OCI-LY1 (cell line): ENCODE results near the gene ANKFN1.

Source experiments
- H2AFZ ChIP-seq: fragments of 200-600 bp; sonication (generic), shearing (Covaris generic); 2 replicates; pipeline ENCODE4 v1.6.0; 2014; ENCODE audit warnings: antibody characterized with exemption, mild to moderate bottlenecking, low read length
- H3F3A ChIP-seq: fragments of 200-600 bp; sonication (generic), shearing (Covaris generic); 2 replicates; pipeline ENCODE4 v1.6.0; 2014; ENCODE audit warnings: mild to moderate bottlenecking, antibody characterized with exemption, low read length, moderate library complexity; ENCODE audit not compliant: insufficient read depth
- H3K27ac ChIP-seq: fragments of 200-600 bp; sonication (generic); 2 replicates; pipeline ENCODE4 v1.5.1; 2014; ENCODE audit warnings: low read length, mixed run types, mild to moderate bottlenecking, low read depth; ENCODE audit not compliant: poor library complexity, severe bottlenecking
- H3K27me3 ChIP-seq: fragments of 200-600 bp; sonication (generic); 2 replicates; pipeline ENCODE4 v1.6.0; 2014; ENCODE audit warnings: antibody characterized with exemption, mild to moderate bottlenecking, low read length, moderate library complexity; ENCODE audit not compliant: insufficient read depth
- H3K36me3 ChIP-seq: fragments of 200-600 bp; sonication (generic); 2 replicates; pipeline ENCODE4 v1.6.1; 2014; ENCODE audit warnings: mild to moderate bottlenecking, antibody characterized with exemption, low read length, moderate library complexity, mixed read lengths; ENCODE audit not compliant: insufficient read depth
- H3K4me1 ChIP-seq: fragments of 200-600 bp; sonication (generic); 2 replicates; pipeline ENCODE4 v1.5.1; 2014; ENCODE audit warnings: mild to moderate bottlenecking, low read length, moderate library complexity; ENCODE audit not compliant: insufficient read depth, severe bottlenecking
- H3K4me2 ChIP-seq: fragments of 200-600 bp; sonication (generic), shearing (Covaris generic); 2 replicates; pipeline ENCODE4 v1.6.1; 2014; ENCODE audit warnings: low read length
- H3K4me3 ChIP-seq: fragments of 200-600 bp; sonication (generic); 2 replicates; pipeline ENCODE4 v1.5.1; 2014; ENCODE audit warnings: low read length, low read depth, mild to moderate bottlenecking, mixed read lengths; ENCODE audit not compliant: poor library complexity, severe bottlenecking
- H3K79me2 ChIP-seq: fragments of 200-600 bp; shearing (Covaris generic); 2 replicates; pipeline ENCODE4 v1.6.1; 2016; ENCODE audit warnings: mixed run types, low read length, mixed read lengths; ENCODE audit not compliant: insufficient read depth
- H3K9ac ChIP-seq: fragments of 200-600 bp; sonication (generic), shearing (Covaris generic); 2 replicates; pipeline ENCODE4 v1.6.1; 2014; ENCODE audit warnings: mild to moderate bottlenecking, low read length, mixed read lengths
- H3K9me2 ChIP-seq: fragments of 200-600 bp; sonication (generic), shearing (Covaris generic); 2 replicates; pipeline ENCODE4 v1.6.1; 2014; ENCODE audit warnings: low read depth, mild to moderate bottlenecking, low read length, mixed read lengths
- H3K9me3 ChIP-seq: fragments of 200-600 bp; shearing (Covaris generic); 2 replicates; pipeline ENCODE4 v1.6.1; 2014; ENCODE audit warnings: low read length, mixed read lengths
- H4K20me1 ChIP-seq: fragments of 200-600 bp; sonication (generic), shearing (Covaris generic); 2 replicates; pipeline ENCODE4 v1.6.0; 2016; ENCODE audit warnings: mild to moderate bottlenecking, low read length; ENCODE audit not compliant: insufficient read depth
- CTCF ChIP-seq: fragments of 200-600 bp; sonication (generic), shearing (Covaris generic); IDR thresholded peaks from 2 replicates; pipeline ENCODE4 v1.5.1; 2017; ENCODE audit warnings: mild to moderate bottlenecking, antibody characterized with exemption, low read length, moderate library complexity, mixed read lengths
- EZH2 ChIP-seq: fragments of 200-600 bp; sonication (generic), shearing (Covaris generic); IDR thresholded peaks from 2 replicates; pipeline ENCODE4 v1.8.0; 2017; ENCODE audit warnings: borderline replicate concordance, mixed run types, mild to moderate bottlenecking, antibody characterized with exemption, low read length, moderate library complexity, mixed read lengths

ANKFN1 gene

DNA sequence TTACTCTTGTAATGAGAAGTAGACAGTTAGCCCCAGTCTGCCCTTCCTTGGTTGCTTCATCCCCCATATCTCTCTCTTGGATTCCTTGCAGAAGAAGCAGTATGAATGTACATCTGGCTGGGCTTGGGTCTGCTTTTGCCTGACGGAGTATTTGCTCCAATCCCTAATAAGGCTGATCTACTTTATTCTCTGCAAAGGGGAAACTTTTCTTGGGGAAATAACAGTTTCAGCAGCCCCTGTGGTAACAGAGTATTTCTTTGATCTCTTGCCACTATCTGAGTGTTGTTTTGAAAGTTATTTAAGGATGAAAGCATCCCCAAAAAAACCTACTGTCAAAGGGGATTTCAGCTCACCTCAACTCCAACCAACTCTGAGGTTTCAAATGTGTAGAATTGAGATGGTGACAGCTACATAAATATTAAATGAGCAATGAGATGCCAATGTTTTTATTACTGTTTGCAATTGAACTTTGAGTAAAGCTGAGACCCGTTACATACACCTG, 271.3 kb downstream of the ANKFN1 start:
- TF ChIP-seq EZH2 (no peak), CTCF (no peak)
- no peaks in the 10 kb centered on the region for H3K4me1 ChIP-seq
- no peak overlapping the region for H3K9ac ChIP-seq
- no peak overlapping the region for H3K27ac ChIP-seq
- H3K4me2 ChIP-seq: no peak overlapping the region
- H3K79me2 ChIP-seq: no peaks in the 10 kb centered on the region
- H3K27me3 ChIP-seq: no peaks in the 10 kb centered on the region
- no peaks in the 10 kb centered on the region for H3F3A ChIP-seq
- no peak overlapping the region for H3K4me3 ChIP-seq
- H3K36me3 ChIP-seq: no peaks in the 10 kb centered on the region
- no peaks in the 10 kb centered on the region for H4K20me1 ChIP-seq
- H3K9me3 ChIP-seq: no peaks in the 10 kb centered on the region
- no peaks in the 10 kb centered on the region for H3K9me2 ChIP-seq
- no peak overlapping the region for H2AFZ ChIP-seq

DNA sequence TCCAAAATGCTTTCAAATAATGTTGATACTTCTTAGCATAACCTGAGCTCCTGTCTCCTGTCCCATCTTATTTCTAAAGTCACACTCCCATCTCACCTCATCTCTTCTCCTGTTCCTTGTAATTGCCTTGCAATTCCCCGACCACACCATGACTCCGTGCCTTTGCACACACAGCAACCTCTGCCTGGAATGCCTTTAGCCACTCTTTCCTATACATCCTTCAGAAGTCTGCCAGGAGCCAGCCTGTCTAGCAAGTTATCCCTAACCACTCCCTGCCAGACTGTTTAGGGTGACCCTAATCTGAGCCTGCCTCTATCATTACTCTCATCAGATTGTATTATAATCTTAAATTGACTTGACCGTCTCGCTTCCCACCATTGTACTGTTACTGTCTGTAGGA, 272.2 kb downstream of the ANKFN1 start:
- TF ChIP-seq EZH2 (no peak), CTCF (no peak)

GRCh38 chr17:56426901-56427300, 273.6 kb downstream of the ANKFN1 start:
- H2AFZ ChIP-seq: no peak overlapping the region

More for the DNA sequence above, 272.2 kb downstream of the ANKFN1 start:
- Histone ChIP-seq H3F3A (no peaks in the 10 kb centered on the region), H3K4me1 (no peaks in the 10 kb centered on the region), H3K9me3 (no peaks in the 10 kb centered on the region), H3K36me3 (no peaks in the 10 kb centered on the region), H4K20me1 (no peaks in the 10 kb centered on the region), H3K4me2 (no peak overlapping the region), H3K27ac (no peak overlapping the region), H3K27me3 (no peaks in the 10 kb centered on the region), H3K4me3 (no peak overlapping the region), H3K9me2 (no peaks in the 10 kb centered on the region), H3K9ac (no peak overlapping the region), H2AFZ (no peak overlapping the region), H3K79me2 (no peaks in the 10 kb centered on the region)

More at GRCh38 chr17:56426901-56427300, 273.6 kb downstream of the ANKFN1 start:
- Histone ChIP-seq H3K9ac (no peak overlapping the region), H3K9me2 (no peaks in the 10 kb centered on the region), H3K27me3 (no peaks in the 10 kb centered on the region), H3K4me1 (no peaks in the 10 kb centered on the region), H3K27ac (no peak overlapping the region), H3F3A (no peaks in the 10 kb centered on the region), H3K4me3 (no peak overlapping the region), H3K4me2 (no peak overlapping the region), H3K36me3 (no peaks in the 10 kb centered on the region), H4K20me1 (no peaks in the 10 kb centered on the region), H3K9me3 (no peaks in the 10 kb centered on the region), H3K79me2 (no peaks in the 10 kb centered on the region)
- TF ChIP-seq CTCF: no peak
